ENCODE results near the gene RTN4. TPM values are rescaled to one million over a fixed set of nuclear protein-coding genes. Genes with fewer than 3 reads are reported as not detected.

RTN4 gene
- total RNA-seq, 1 donor from 2014 or later: 337 TPM

- DNase-seq (ENCODE audit: low spot score): no peak
Measured at GRCh38 chr2:54968561-54969218, 81.6 kb downstream of the RTN4 start.

GRCh38 chr2:54967759-54968365 lies 82.4 kb downstream of the RTN4 start:
- DNase-seq (ENCODE audit: low spot score): no peak

GRCh38 chr2:54967269-54967668 lies 83.0 kb downstream of the RTN4 start:
- no peak for DNase-seq (ENCODE audit: low spot score)

- DNase-seq (ENCODE audit: low spot score): no peak
Measured at GRCh38 chr2:54966837-54967236, 83.4 kb downstream of the RTN4 start.

GRCh38 chr2:54966165-54966832 lies 84.0 kb downstream of the RTN4 start:
- no peak for DNase-seq (ENCODE audit: low spot score)

- DNase-seq (ENCODE audit: low spot score): no peak
Measured at GRCh38 chr2:54965425-54965824, 84.8 kb downstream of the RTN4 start.

GRCh38 chr2:54964816-54965215 lies 85.4 kb downstream of the RTN4 start:
- no peak for DNase-seq (ENCODE audit: low spot score)

GRCh38 chr2:54964271-54964670 lies 86.0 kb downstream of the RTN4 start:
- no peak for DNase-seq (ENCODE audit: low spot score)

- no peak for DNase-seq (ENCODE audit: low spot score)
Measured at GRCh38 chr2:54963476-54963875, 86.8 kb downstream of the RTN4 start.

- no peak for DNase-seq (ENCODE audit: low spot score)
Measured at GRCh38 chr2:54962935-54963440, 87.3 kb downstream of the RTN4 start.

- DNase-seq (ENCODE audit: low spot score): no peak
Measured at GRCh38 chr2:54962511-54962910, 87.7 kb downstream of the RTN4 start.

- DNase-seq (ENCODE audit: low spot score): no peak
Measured at GRCh38 chr2:54960164-54960563, 90.1 kb downstream of the RTN4 start.

GRCh38 chr2:54958717-54959371 lies 91.4 kb downstream of the RTN4 start:
- DNase-seq (ENCODE audit: low spot score): no peak

- peak; percentile 40 for DNase-seq (ENCODE audit: low spot score)
Measured at GRCh38 chr2:54957321-54957999, 92.8 kb downstream of the RTN4 start.

- no peak for DNase-seq (ENCODE audit: low spot score)
Measured at GRCh38 chr2:54956111-54956627, 94.1 kb downstream of the RTN4 start.

- peak; percentile 15 for DNase-seq (ENCODE audit: low spot score)
Measured at GRCh38 chr2:54955358-54956110, 94.7 kb downstream of the RTN4 start.

- peak; percentile 40 for DNase-seq (ENCODE audit: low spot score)
Measured at GRCh38 chr2:54954705-54955357, 95.4 kb downstream of the RTN4 start.

- no peak for DNase-seq (ENCODE audit: low spot score)
Measured at GRCh38 chr2:54954158-54954557, 96.1 kb downstream of the RTN4 start.

GRCh38 chr2:54952978-54953456 lies 97.2 kb downstream of the RTN4 start:
- DNase-seq (ENCODE audit: low spot score): peak; percentile 40

- peak; percentile 34 for DNase-seq (ENCODE audit: low spot score)
Measured at GRCh38 chr2:54952425-54952824, 97.8 kb downstream of the RTN4 start.

Data from ureter (tissue), 1 donor.